ELR (cell line): ENCODE results near the gene OTUD7B.
"Not testable (repeated sequence)": the region's sequence is repeated elsewhere in the genome, so short reads cannot be mapped to it uniquely, and the experiment has no call there.

Experiments used
- DNase-seq: peaks from one replicate; pipeline ENCODE4 v3.0.0-alpha.2; 2015; ENCODE audit warnings: low read depth

OTUD7B gene

GRCh38 chr1:150002217-150002616, 8.3 kb downstream of the OTUD7B start:
- no peak for DNase-seq

- no peak for DNase-seq
Observed at GRCh38 chr1:150001415-150001814, 9.1 kb downstream of the OTUD7B start.

- no peak for DNase-seq
Observed at GRCh38 chr1:149997585-149998262, 12.8 kb downstream of the OTUD7B start.

- peak; percentile 86 for DNase-seq
Observed at GRCh38 chr1:149995927-149996326, 14.6 kb downstream of the OTUD7B start.

- DNase-seq, result no peak
Observed at GRCh38 chr1:149993764-149994163, 16.8 kb downstream of the OTUD7B start.

- no peak for DNase-seq
Observed at GRCh38 chr1:149993181-149993580, 17.3 kb downstream of the OTUD7B start.

- no peak for DNase-seq
Observed at GRCh38 chr1:149987297-149987595, 23.3 kb downstream of the OTUD7B start.

- peak; percentile 81 for DNase-seq
Observed at GRCh38 chr1:149986486-149987296, 23.8 kb downstream of the OTUD7B start.

- DNase-seq, result no peak
Observed at GRCh38 chr1:149979972-149980540, 30.5 kb downstream of the OTUD7B start.

GRCh38 chr1:149979245-149979971, 31.1 kb downstream of the OTUD7B start:
- DNase-seq, result peak; percentile 56

GRCh38 chr1:149978547-149979023, 31.9 kb downstream of the OTUD7B start:
- peak; percentile 42 for DNase-seq

GRCh38 chr1:149977345-149977744, 33.2 kb downstream of the OTUD7B start:
- no peak for DNase-seq

GRCh38 chr1:149972547-149972946, 38.0 kb downstream of the OTUD7B start:
- DNase-seq, result no peak

GRCh38 chr1:149967646-149968045, 42.9 kb downstream of the OTUD7B start:
- DNase-seq, result no peak

- DNase-seq, result no peak
Observed at GRCh38 chr1:149967041-149967440, 43.5 kb downstream of the OTUD7B start.

- DNase-seq, result peak; percentile 30
Observed at GRCh38 chr1:149966405-149966804, 44.1 kb downstream of the OTUD7B start.

- no peak for DNase-seq
Observed at GRCh38 chr1:149965440-149965839, 45.1 kb downstream of the OTUD7B start.

GRCh38 chr1:149963358-149963757, 47.2 kb downstream of the OTUD7B start:
- DNase-seq, result no peak

- no peak for DNase-seq
Observed at GRCh38 chr1:149962736-149963135, 47.8 kb downstream of the OTUD7B start.

GRCh38 chr1:149962039-149962647, 48.4 kb downstream of the OTUD7B start:
- peak; percentile 80 for DNase-seq

GRCh38 chr1:149957548-149957947, 53.0 kb downstream of the OTUD7B start:
- not testable (repeated sequence) for DNase-seq

- DNase-seq, result no peak
Observed at GRCh38 chr1:149949911-149950310, 60.6 kb downstream of the OTUD7B start.
